Central memory CD8-positive, alpha-beta T cell (primary cell): ENCODE measurements around the gene GPC5.

Experiments used
- ATAC-seq: fragments of 150-1000 bp; cut with Tn5 transposase; replicated peaks from 2 replicates; pipeline ENCODE4 v1.10.0; 2022; ENCODE audit warnings: mild to moderate bottlenecking, moderate FRiP score, moderate number of reproducible peaks; ENCODE audit not compliant: poor library complexity, severe bottlenecking; ENCODE audit errors: extremely low read depth
- DNase-seq, 2 donors: peaks; one replicate each; pipeline ENCODE4 v3.0.0; 2021; ENCODE audit warnings: low spot score in 2 of 2
- H3K27ac Mint-ChIP-seq: one replicate; pipeline ENCODE4 v1.8.0; 2022; ENCODE audit warnings: low read depth, mild to moderate bottlenecking, moderate library complexity, mixed read lengths
- H3K27me3 Mint-ChIP-seq: one replicate; pipeline ENCODE4 v1.8.0; 2022; ENCODE audit warnings: mixed read lengths
- H3K36me3 Mint-ChIP-seq: one replicate; pipeline ENCODE4 v1.8.0; 2022; ENCODE audit warnings: mild to moderate bottlenecking, moderate library complexity, mixed read lengths; ENCODE audit not compliant: insufficient read depth
- H3K4me1 Mint-ChIP-seq: one replicate; pipeline ENCODE4 v1.8.0; 2022; ENCODE audit warnings: mixed read lengths
- H3K4me3 Mint-ChIP-seq: one replicate; pipeline ENCODE4 v1.8.0; 2022; ENCODE audit warnings: mild to moderate bottlenecking, moderate library complexity, mixed read lengths
- H3K9me3 Mint-ChIP-seq: one replicate; pipeline ENCODE4 v1.8.0; 2022; ENCODE audit warnings: mixed read lengths

The GPC5 gene

GRCh38 chr13:91498298-91498697, 99.9 kb downstream of the GPC5 start:
- no peak for DNase-seq
- ATAC-seq, result no peak
- no peak overlapping the region for H3K4me3 Mint-ChIP-seq
- H3K27me3 Mint-ChIP-seq, result no peaks in the 10 kb centered on the region
- peaks cover 26% of the 10 kb centered on the region for H3K9me3 Mint-ChIP-seq
- no peak overlapping the region for H3K27ac Mint-ChIP-seq
- no peaks in the 10 kb centered on the region for H3K36me3 Mint-ChIP-seq
- H3K4me1 Mint-ChIP-seq, result no peaks in the 10 kb centered on the region

- Mint-ChIP-seq H3K36me3 (no peaks in the 10 kb centered on the region), H3K27ac (no peak overlapping the region), H3K27me3 (no peaks in the 10 kb centered on the region), H3K9me3 (peaks cover 22% of the 10 kb centered on the region), H3K4me3 (no peak overlapping the region), H3K4me1 (no peaks in the 10 kb centered on the region)
- no peak for DNase-seq
- ATAC-seq, result no peak
These were observed 105.8 kb downstream of the GPC5 start for GRCh38 chr13:91504216-91504615.

DNA sequence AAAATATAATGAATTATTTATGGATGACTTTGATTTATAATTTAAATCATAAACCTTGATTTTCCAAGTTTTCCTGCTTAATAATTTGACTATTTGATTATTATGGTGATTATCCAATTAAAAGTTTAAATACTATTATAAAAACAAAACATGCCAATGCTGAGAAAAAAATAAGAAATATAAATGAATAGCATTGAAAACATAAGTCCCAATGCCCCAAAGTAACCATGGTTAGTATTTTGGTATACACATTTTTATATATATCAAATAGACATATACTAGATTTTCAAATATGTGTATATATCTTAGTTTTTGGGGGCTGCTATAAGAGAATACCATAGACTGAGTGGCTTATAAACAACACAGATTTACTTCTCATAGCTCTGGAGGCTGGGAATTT, 108.3 kb downstream of the GPC5 start:
- no peak for DNase-seq
- Mint-ChIP-seq H3K4me3 (no peak overlapping the region), H3K36me3 (peaks cover 2% of the 10 kb centered on the region), H3K4me1 (no peaks in the 10 kb centered on the region), H3K27ac (no peak overlapping the region), H3K9me3 (peaks cover 15% of the 10 kb centered on the region), H3K27me3 (no peaks in the 10 kb centered on the region)
- no peak for ATAC-seq

- Mint-ChIP-seq H3K9me3 (peaks cover 10% of the 10 kb centered on the region), H3K36me3 (peaks cover 2% of the 10 kb centered on the region), H3K4me3 (no peak overlapping the region), H3K27me3 (no peaks in the 10 kb centered on the region), H3K4me1 (no peaks in the 10 kb centered on the region), H3K27ac (no peak overlapping the region)
- ATAC-seq, result no peak
- no peak for DNase-seq
These were observed 111.6 kb downstream of the GPC5 start for GRCh38 chr13:91510058-91510457.

DNA sequence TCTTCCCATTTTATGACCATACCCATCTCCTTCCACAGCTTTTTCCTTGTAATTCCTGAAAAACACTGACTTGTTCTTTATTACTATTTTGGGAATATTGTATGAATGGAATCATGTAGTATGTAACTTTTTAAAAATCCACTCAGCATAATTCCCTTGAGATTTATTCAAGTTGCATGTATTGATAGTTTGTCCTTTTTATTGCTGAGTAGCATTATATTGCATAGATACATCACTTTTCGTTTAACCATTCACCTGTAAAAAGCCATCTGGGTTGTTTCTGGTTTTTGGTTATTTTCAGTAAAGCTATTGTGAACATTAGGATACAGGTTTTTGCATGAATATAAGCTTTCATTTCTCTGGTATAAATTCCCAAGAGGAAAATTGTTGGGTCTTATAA, 115.4 kb downstream of the GPC5 start:
- no peaks in the 10 kb centered on the region for H3K27me3 Mint-ChIP-seq

DNA sequence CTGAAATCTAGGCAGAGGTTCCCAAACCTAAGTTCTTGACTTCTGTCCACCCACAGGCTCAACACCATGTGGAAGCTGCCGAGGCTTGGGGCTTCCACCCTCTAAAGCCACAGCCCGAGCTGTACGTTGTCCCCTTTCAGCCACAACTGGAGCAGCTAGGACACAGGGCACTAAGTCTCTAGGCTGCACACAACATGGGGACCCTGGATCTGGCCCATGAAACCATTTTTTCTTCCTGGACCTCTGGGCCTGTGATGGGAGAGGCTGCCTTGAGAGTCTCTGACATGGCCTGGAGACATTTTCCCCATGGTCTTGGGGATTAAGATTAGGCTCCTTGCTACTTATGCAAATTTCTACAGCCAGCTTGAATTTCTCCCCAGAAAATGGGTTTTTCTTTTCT, 118.4 kb downstream of the GPC5 start:
- Mint-ChIP-seq H3K27me3 (no peaks in the 10 kb centered on the region), H3K4me1 (no peaks in the 10 kb centered on the region), H3K9me3 (peaks cover 6% of the 10 kb centered on the region), H3K4me3 (no peak overlapping the region), H3K36me3 (no peaks in the 10 kb centered on the region), H3K27ac (no peak overlapping the region)
- DNase-seq (no peak), ATAC-seq (no peak)

More for the DNA sequence above, 115.4 kb downstream of the GPC5 start:
- DNase-seq (no peak), ATAC-seq (no peak)
- H3K36me3 Mint-ChIP-seq, result peaks cover 2% of the 10 kb centered on the region
- H3K4me1 Mint-ChIP-seq, result no peaks in the 10 kb centered on the region
- H3K27ac Mint-ChIP-seq, result no peak overlapping the region
- no peak overlapping the region for H3K4me3 Mint-ChIP-seq
- peaks cover 6% of the 10 kb centered on the region for H3K9me3 Mint-ChIP-seq

- Mint-ChIP-seq H3K36me3 (no peaks in the 10 kb centered on the region), H3K27me3 (no peaks in the 10 kb centered on the region), H3K4me3 (no peak overlapping the region), H3K9me3 (peaks cover 6% of the 10 kb centered on the region), H3K27ac (no peak overlapping the region), H3K4me1 (no peaks in the 10 kb centered on the region)
- ATAC-seq, result no peak
- no peak for DNase-seq
These were observed 122.5 kb downstream of the GPC5 start for GRCh38 chr13:91520952-91521351.

DNA sequence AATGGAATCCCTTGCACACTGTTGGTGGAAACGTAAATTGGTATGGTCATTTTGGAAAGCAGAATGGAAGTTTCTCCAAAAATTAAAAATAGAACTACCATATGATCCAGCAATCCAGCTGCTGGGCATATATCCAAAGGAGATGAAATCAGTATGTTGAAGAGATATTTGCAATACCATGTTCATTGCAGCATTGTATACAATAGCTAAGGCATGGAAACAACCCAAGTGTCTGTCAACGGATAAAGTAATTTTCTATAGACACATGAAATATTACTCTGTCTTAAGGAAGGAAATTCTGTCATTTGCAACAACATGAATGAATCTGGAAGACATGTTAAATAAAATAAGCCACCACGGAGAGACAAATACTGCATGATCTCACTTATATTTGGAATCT, 124.7 kb downstream of the GPC5 start:
- no peaks in the 10 kb centered on the region for H3K9me3 Mint-ChIP-seq
- no peak overlapping the region for H3K27ac Mint-ChIP-seq
- no peak for ATAC-seq
- H3K4me1 Mint-ChIP-seq, result no peaks in the 10 kb centered on the region
- no peaks in the 10 kb centered on the region for H3K27me3 Mint-ChIP-seq
- DNase-seq, result no peak
- no peak overlapping the region for H3K4me3 Mint-ChIP-seq
- H3K36me3 Mint-ChIP-seq, result no peaks in the 10 kb centered on the region

GRCh38 chr13:91526543-91527033, 128.2 kb downstream of the GPC5 start:
- no peak for DNase-seq
- Mint-ChIP-seq H3K9me3 (no peaks in the 10 kb centered on the region), H3K4me1 (no peaks in the 10 kb centered on the region), H3K36me3 (no peaks in the 10 kb centered on the region), H3K27ac (no peak overlapping the region), H3K4me3 (no peak overlapping the region), H3K27me3 (no peaks in the 10 kb centered on the region)
- ATAC-seq, result no peak

DNA sequence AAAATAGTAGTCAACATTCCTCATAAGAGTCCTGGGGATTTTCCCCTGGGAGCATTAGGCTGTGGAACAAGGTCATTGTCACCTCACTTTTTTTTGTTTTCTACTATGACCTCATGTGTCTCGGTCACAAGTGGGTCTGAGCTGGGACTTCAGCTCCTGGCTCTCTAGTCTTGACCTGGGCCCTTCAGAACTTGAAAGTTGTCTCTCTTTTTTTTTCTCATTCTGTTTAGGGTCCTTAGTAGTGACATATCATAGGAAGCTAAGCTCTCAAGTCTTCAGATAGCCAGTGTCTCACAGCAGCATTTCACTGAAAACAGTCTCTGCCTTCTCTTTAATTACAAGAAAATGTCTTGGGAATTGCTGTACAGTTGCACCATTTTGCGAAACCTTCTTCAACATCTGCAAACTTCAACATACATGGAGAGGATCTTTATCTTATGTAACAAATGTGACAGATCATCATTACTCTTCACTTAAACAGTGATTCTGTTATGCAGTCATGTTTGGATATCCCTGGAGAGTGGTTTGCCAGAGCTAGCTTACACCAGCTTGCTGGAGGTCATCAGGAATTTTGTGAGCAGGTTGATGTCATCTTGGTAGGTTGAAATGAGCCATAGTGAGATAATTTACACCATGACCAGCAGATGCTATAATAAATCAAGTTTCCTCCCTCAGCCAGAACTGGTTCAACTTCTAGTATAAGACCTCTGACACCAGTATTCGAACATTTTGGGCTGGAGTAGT, 131.5 kb downstream of the GPC5 start:
- H3K27me3 Mint-ChIP-seq, result no peaks in the 10 kb centered on the region
- no peak for ATAC-seq
- H3K9me3 Mint-ChIP-seq, result peaks cover 6% of the 10 kb centered on the region

GRCh38 chr13:91531646-91532045, 133.2 kb downstream of the GPC5 start:
- peaks cover 6% of the 10 kb centered on the region for H3K9me3 Mint-ChIP-seq
- no peak for DNase-seq
- no peaks in the 10 kb centered on the region for H3K4me1 Mint-ChIP-seq
- ATAC-seq, result no peak
- no peak overlapping the region for H3K27ac Mint-ChIP-seq
- H3K27me3 Mint-ChIP-seq, result no peaks in the 10 kb centered on the region
- no peak overlapping the region for H3K4me3 Mint-ChIP-seq
- no peaks in the 10 kb centered on the region for H3K36me3 Mint-ChIP-seq

More for the DNA sequence above, 131.5 kb downstream of the GPC5 start:
- H3K36me3 Mint-ChIP-seq, result no peaks in the 10 kb centered on the region
- no peak overlapping the region for H3K27ac Mint-ChIP-seq
- no peak for DNase-seq
- H3K4me1 Mint-ChIP-seq, result no peaks in the 10 kb centered on the region
- no peak overlapping the region for H3K4me3 Mint-ChIP-seq

DNA sequence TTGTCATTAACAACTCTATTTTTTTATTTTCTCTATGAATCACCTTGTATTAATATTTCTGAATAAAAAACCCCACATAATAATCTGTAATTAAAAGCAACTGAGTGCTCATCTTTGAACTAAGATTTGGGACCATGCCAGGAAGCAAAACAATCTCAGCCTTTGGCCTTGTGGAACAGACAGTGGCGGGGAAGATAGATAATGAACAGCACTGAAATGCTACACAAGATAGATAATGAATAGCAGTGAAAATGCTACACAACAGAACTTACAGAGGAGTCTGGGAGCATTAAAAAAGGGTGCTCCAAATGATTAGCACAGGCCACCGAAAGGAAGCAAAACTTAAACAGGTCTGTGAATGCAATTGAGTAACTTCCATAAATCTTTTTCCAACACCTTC, 134.9 kb downstream of the GPC5 start:
- H3K4me3 Mint-ChIP-seq, result no peak overlapping the region
- DNase-seq (no peak), ATAC-seq (no peak)
- no peaks in the 10 kb centered on the region for H3K36me3 Mint-ChIP-seq
- no peaks in the 10 kb centered on the region for H3K27me3 Mint-ChIP-seq
- no peaks in the 10 kb centered on the region for H3K4me1 Mint-ChIP-seq
- peaks cover 6% of the 10 kb centered on the region for H3K9me3 Mint-ChIP-seq
- no peak overlapping the region for H3K27ac Mint-ChIP-seq

GRCh38 chr13:91534996-91535395, 136.6 kb downstream of the GPC5 start:
- no peak for DNase-seq
- H3K9me3 Mint-ChIP-seq, result peaks cover 6% of the 10 kb centered on the region
- no peak overlapping the region for H3K27ac Mint-ChIP-seq
- H3K36me3 Mint-ChIP-seq, result no peaks in the 10 kb centered on the region
- no peaks in the 10 kb centered on the region for H3K27me3 Mint-ChIP-seq
- no peaks in the 10 kb centered on the region for H3K4me1 Mint-ChIP-seq
- no peak overlapping the region for H3K4me3 Mint-ChIP-seq
- ATAC-seq, result no peak
